ENCODE results near the gene CHIC1. TPM values are rescaled to one million over a fixed set of nuclear protein-coding genes. Genes with fewer than 3 reads are reported as not detected.

The CHIC1 gene
- total RNA-seq, 1 donor = 12.3 TPM

DNA sequence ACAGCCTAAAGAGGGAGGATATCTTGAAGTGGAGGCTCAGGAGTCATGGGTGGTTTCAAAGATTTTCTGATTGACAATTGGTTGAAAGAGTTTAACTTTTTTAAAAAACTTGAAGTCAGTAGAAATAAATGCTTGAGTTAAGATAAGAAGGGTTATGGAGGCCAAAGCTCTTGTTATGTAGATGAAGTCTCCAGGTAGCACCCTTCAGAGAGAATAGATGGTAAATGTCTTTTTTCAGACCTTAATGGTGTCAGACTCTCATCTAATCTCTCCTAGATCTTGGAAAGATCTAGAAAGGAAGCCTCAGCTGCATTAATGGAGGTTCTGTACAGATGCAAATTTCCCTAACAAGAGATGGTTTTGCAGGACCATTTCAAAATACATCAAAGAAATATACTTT lies 6.8 kb upstream of the CHIC1 start:
- no peak overlapping the region for H3K4me3 ChIP-seq (ENCODE audit: insufficient read depth, low read length)

DNA sequence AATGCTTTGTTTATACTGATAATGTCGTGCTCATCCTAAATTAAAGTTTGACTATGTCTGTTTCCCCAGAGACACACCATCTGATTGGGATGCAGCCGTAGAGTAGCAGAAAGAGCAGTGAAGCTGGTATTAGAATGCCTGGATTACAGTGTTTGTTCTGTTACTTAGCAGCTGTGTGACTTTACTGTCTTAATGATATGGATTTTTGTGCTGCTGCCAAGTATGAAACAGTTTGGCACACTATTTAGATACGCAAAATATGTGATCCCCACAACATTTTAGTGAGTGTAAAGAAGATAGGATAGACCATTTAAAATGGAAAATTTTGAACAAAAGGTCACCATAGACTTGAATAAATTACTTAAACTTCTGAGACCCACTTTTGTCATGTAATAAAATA lies 1.2 kb upstream of the CHIC1 start:
- peaks cover 12% of the 10 kb centered on the region for H3K27me3 ChIP-seq (ENCODE audit: insufficient read depth, low read length)
- H4K20me1 ChIP-seq (ENCODE audit: insufficient read depth, low read length) = no peaks in the 10 kb centered on the region
- H3K4me3 ChIP-seq (ENCODE audit: insufficient read depth, low read length) = no peak overlapping the region
- no peak overlapping the region for H2AFZ ChIP-seq (ENCODE audit: low read length)
- peaks cover 7% of the 10 kb centered on the region for H3K79me2 ChIP-seq (ENCODE audit: insufficient read depth, low read length)
- no peaks in the 10 kb centered on the region for H3K9me3 ChIP-seq (ENCODE audit: low read depth, low read length)
- H3K27ac ChIP-seq (ENCODE audit: low read depth, low read length) = no peak overlapping the region
- no peaks in the 10 kb centered on the region for H3K36me3 ChIP-seq (ENCODE audit: insufficient read depth, low read length)
- peaks cover 6% of the 10 kb centered on the region for H3K4me1 ChIP-seq (ENCODE audit: insufficient read depth, low read length)
- H3K4me2 ChIP-seq (ENCODE audit: insufficient read depth, low read length) = peak overlapping the region; percentile 87
- TF ChIP-seq CTCF (IDR thresholded peaks at IDR 0.05; ENCODE audit: extremely low read depth, low read depth, low read length) = no peak
- DNase-seq (ENCODE audit: insufficient read length, low spot score, missing footprints) = peak; percentile 45

More for the DNA sequence above, 6.8 kb upstream of the CHIC1 start:
- Histone ChIP-seq H2AFZ (ENCODE audit: low read length) (no peak overlapping the region), H3K79me2 (ENCODE audit: insufficient read depth, low read length) (no peaks in the 10 kb centered on the region), H3K27ac (ENCODE audit: low read depth, low read length) (no peak overlapping the region), H3K36me3 (ENCODE audit: insufficient read depth, low read length) (no peaks in the 10 kb centered on the region), H3K27me3 (ENCODE audit: insufficient read depth, low read length) (peaks cover 4% of the 10 kb centered on the region), H4K20me1 (ENCODE audit: insufficient read depth, low read length) (no peaks in the 10 kb centered on the region), H3K4me1 (ENCODE audit: insufficient read depth, low read length) (no peaks in the 10 kb centered on the region), H3K4me2 (ENCODE audit: insufficient read depth, low read length) (no peak overlapping the region), H3K9me3 (ENCODE audit: low read depth, low read length) (no peaks in the 10 kb centered on the region)
- no peak for TF ChIP-seq CTCF (IDR thresholded peaks at IDR 0.05; ENCODE audit: extremely low read depth, low read depth, low read length)
- DNase-seq (ENCODE audit: insufficient read length, low spot score, missing footprints) = no peak

DNA sequence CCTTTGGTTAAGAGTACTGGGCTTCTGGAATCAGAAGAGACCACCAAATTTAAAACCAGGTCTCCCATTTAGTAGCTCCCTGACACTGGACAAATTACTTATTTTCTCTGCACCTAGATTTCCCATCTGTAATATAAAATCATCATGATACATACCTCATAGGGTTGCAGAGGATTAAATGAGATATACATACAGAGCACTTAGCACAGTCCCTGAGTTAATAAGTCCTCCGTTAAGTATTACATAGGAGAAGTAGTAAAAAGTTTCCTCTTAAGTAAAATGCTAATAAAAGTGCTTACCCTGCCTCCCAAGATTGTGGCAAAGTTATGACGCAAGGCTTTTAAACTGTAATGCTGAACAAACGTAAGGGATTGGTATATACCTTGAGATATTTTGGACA lies 539 bp upstream of the CHIC1 start:
- Histone ChIP-seq H3K4me1 (ENCODE audit: insufficient read depth, low read length) (peaks cover 6% of the 10 kb centered on the region), H3K9me3 (ENCODE audit: low read depth, low read length) (no peaks in the 10 kb centered on the region)

GRCh38 chrX:73563738-73564068 lies 706 bp downstream of the CHIC1 start:
- Histone ChIP-seq H3K79me2 (ENCODE audit: insufficient read depth, low read length) (peaks cover 12% of the 10 kb centered on the region), H2AFZ (ENCODE audit: low read length) (peak overlapping the region; percentile 89), H4K20me1 (ENCODE audit: insufficient read depth, low read length) (no peaks in the 10 kb centered on the region), H3K27me3 (ENCODE audit: insufficient read depth, low read length) (peaks cover 13% of the 10 kb centered on the region), H3K4me3 (ENCODE audit: insufficient read depth, low read length) (peak overlapping the region; percentile 74), H3K27ac (ENCODE audit: low read depth, low read length) (peak overlapping the region; percentile 56), H3K4me1 (ENCODE audit: insufficient read depth, low read length) (peaks cover 6% of the 10 kb centered on the region), H3K36me3 (ENCODE audit: insufficient read depth, low read length) (no peaks in the 10 kb centered on the region), H3K4me2 (ENCODE audit: insufficient read depth, low read length) (peak overlapping the region; percentile 84), H3K9me3 (ENCODE audit: low read depth, low read length) (no peaks in the 10 kb centered on the region)
- TF ChIP-seq CTCF (IDR thresholded peaks at IDR 0.05; ENCODE audit: extremely low read depth, low read depth, low read length) = no peak
- no peak for DNase-seq (ENCODE audit: insufficient read length, low spot score, missing footprints)

More for the DNA sequence above, 539 bp upstream of the CHIC1 start:
- no peaks in the 10 kb centered on the region for H4K20me1 ChIP-seq (ENCODE audit: insufficient read depth, low read length)
- H3K79me2 ChIP-seq (ENCODE audit: insufficient read depth, low read length) = peaks cover 7% of the 10 kb centered on the region
- H3K4me3 ChIP-seq (ENCODE audit: insufficient read depth, low read length) = peak overlapping the region; percentile 74
- no peaks in the 10 kb centered on the region for H3K36me3 ChIP-seq (ENCODE audit: insufficient read depth, low read length)
- peak overlapping the region; percentile 60 for H3K27ac ChIP-seq (ENCODE audit: low read depth, low read length)
- peak overlapping the region; percentile 79 for H2AFZ ChIP-seq (ENCODE audit: low read length)
- TF ChIP-seq CTCF (IDR thresholded peaks at IDR 0.05; ENCODE audit: extremely low read depth, low read depth, low read length) = no peak
- peaks cover 16% of the 10 kb centered on the region for H3K27me3 ChIP-seq (ENCODE audit: insufficient read depth, low read length)
- H3K4me2 ChIP-seq (ENCODE audit: insufficient read depth, low read length) = peak overlapping the region; percentile 87
- DNase-seq (ENCODE audit: insufficient read length, low spot score, missing footprints) = peak; percentile 63

Data from osteoblast (primary cell).